Smooth muscle cell (in vitro differentiated cells): ENCODE measurements around the gene CFAP77. TPM values are rescaled to one million over a fixed set of nuclear protein-coding genes. Genes with fewer than 3 reads are reported as not detected.

ENCODE experiments used
- DNase-seq: peaks from one replicate; lab custom pipeline; 2025; ENCODE audit not compliant: unreplicated experiment; lab: John Stamatoyannopoulos, UW
- H2AFZ ChIP-seq: fragments of 200-600 bp; sonication (generic); 2 replicates; pipeline ENCODE4 v1.6.0; 2016; ENCODE audit warnings: antibody characterized with exemption, low read depth, mild to moderate bottlenecking
- H3F3A ChIP-seq: fragments of 200-600 bp; sonication (generic); 2 replicates; pipeline ENCODE4 v1.6.0; 2017; ENCODE audit warnings: antibody characterized with exemption, low read depth
- H3K27ac ChIP-seq: fragments of 200-600 bp; sonication (generic); 2 replicates; pipeline ENCODE4 v1.5.1; 2016; ENCODE audit warnings: low read depth, mild to moderate bottlenecking
- H3K27me3 ChIP-seq: fragments of 200-600 bp; sonication (generic); 2 replicates; pipeline ENCODE4 v1.6.1; 2016; ENCODE audit warnings: low read depth, mild to moderate bottlenecking
- H3K36me3 ChIP-seq: fragments of 200-600 bp; sonication (generic); 2 replicates; pipeline ENCODE4 v1.5.1; 2016; ENCODE audit warnings: low read depth
- H3K4me1 ChIP-seq: fragments of 200-600 bp; sonication (generic); 2 replicates; pipeline ENCODE4 v1.5.1; 2016; ENCODE audit warnings: low read depth
- H3K4me2 ChIP-seq: fragments of 200-600 bp; sonication (generic); 2 replicates; pipeline ENCODE4 v1.6.0; 2016; ENCODE audit warnings: mild to moderate bottlenecking
- H3K4me3 ChIP-seq: fragments of 200-600 bp; sonication (generic); 2 replicates; pipeline ENCODE4 v1.5.1; 2016; ENCODE audit warnings: mild to moderate bottlenecking
- H3K79me2 ChIP-seq: fragments of 200-600 bp; sonication (generic); 2 replicates; pipeline ENCODE4 v1.6.0; 2016; ENCODE audit warnings: low read depth, mild to moderate bottlenecking
- H3K9ac ChIP-seq: fragments of 200-600 bp; sonication (generic); 2 replicates; pipeline ENCODE4 v1.6.0; 2016; ENCODE audit warnings: low read depth
- H3K9me3 ChIP-seq: fragments of 200-600 bp; sonication (generic); replicated peaks from 2 replicates; pipeline ENCODE4 v1.5.1; 2016; ENCODE audit warnings: low read depth
- H4K20me1 ChIP-seq: fragments of 200-600 bp; sonication (generic); 2 replicates; pipeline ENCODE4 v1.6.0; 2016; ENCODE audit warnings: low read depth
- CTCF ChIP-seq: fragments of 200-600 bp; sonication (generic); IDR thresholded peaks from 2 replicates; pipeline ENCODE4 v1.5.1; 2017; ENCODE audit warnings: borderline replicate concordance, mild to moderate bottlenecking, antibody characterized with exemption; ENCODE audit not compliant: insufficient read depth, poor library complexity, severe bottlenecking
- WGBS: methylation state at CpG from one replicate; pipeline ENCODE4 v1.1.7; 2016; ENCODE audit warnings: low lambda C conversion rate; 5-methylcytosine and 5-hydroxymethylcytosine counted together
- polyA plus RNA-seq: library from polyadenylated mRNA; unstranded; fragments of >200 nt; fragmentation: Nextera tagmentation; extraction: Ambion mirVana; gene quantifications from 2 replicates; pipeline ENCODE4 v1.2.1, GENCODE V29; 2016
- total RNA-seq: library from RNA; depleted of rRNA; stranded (reverse); fragments of >200 nt; gene quantifications from 2 replicates; pipeline ENCODE4 v1.2.3, GENCODE V29; 2014

Gene CFAP77
- total and polyA plus RNA-seq, 2 experiments from 2014 or later: 0.31 TPM; not detected in 1

- no peak overlapping the region for H2AFZ ChIP-seq
These were observed 48.4 kb downstream of the CFAP77 start for GRCh38 chr9:132458432-132458831.

GRCh38 chr9:132459661-132460060 is 49.6 kb downstream of the CFAP77 start:
- no peak for DNase-seq
- H3K4me1 ChIP-seq: no peaks in the 10 kb centered on the region
- H3K79me2 ChIP-seq: no peaks in the 10 kb centered on the region
- H3K27me3 ChIP-seq: no peaks in the 10 kb centered on the region
- no peak overlapping the region for H3K27ac ChIP-seq
- H3F3A ChIP-seq: no peaks in the 10 kb centered on the region
- no peak overlapping the region for H3K9ac ChIP-seq
- H3K9me3 ChIP-seq: no peaks in the 10 kb centered on the region
- no peak overlapping the region for H3K4me2 ChIP-seq
- no peaks in the 10 kb centered on the region for H3K36me3 ChIP-seq
- no peak overlapping the region for H2AFZ ChIP-seq
- H3K4me3 ChIP-seq: no peak overlapping the region
- no peaks in the 10 kb centered on the region for H4K20me1 ChIP-seq
- 99% methylated on average over 7 of the region's 7 CpGs for WGBS
- no peak for TF ChIP-seq CTCF

More at GRCh38 chr9:132458432-132458831, 48.4 kb downstream of the CFAP77 start:
- H3F3A ChIP-seq: no peaks in the 10 kb centered on the region
- 88% methylated on average over 8 of the region's 8 CpGs for WGBS
- peaks cover 6% of the 10 kb centered on the region for H3K27me3 ChIP-seq
- no peak overlapping the region for H3K4me2 ChIP-seq
- H3K27ac ChIP-seq: no peak overlapping the region
- no peak for DNase-seq
- no peak overlapping the region for H3K9ac ChIP-seq
- no peak for TF ChIP-seq CTCF
- H4K20me1 ChIP-seq: no peaks in the 10 kb centered on the region
- no peak overlapping the region for H3K4me3 ChIP-seq
- no peaks in the 10 kb centered on the region for H3K36me3 ChIP-seq
- H3K79me2 ChIP-seq: no peaks in the 10 kb centered on the region
- H3K9me3 ChIP-seq: no peaks in the 10 kb centered on the region
- H3K4me1 ChIP-seq: no peaks in the 10 kb centered on the region

- Histone ChIP-seq H3K4me2 (no peak overlapping the region), H3K79me2 (no peaks in the 10 kb centered on the region), H4K20me1 (no peaks in the 10 kb centered on the region), H3K27ac (no peak overlapping the region), H2AFZ (no peak overlapping the region), H3K27me3 (no peaks in the 10 kb centered on the region), H3K9me3 (no peaks in the 10 kb centered on the region), H3K36me3 (no peaks in the 10 kb centered on the region), H3K4me3 (no peak overlapping the region), H3K4me1 (no peaks in the 10 kb centered on the region), H3K9ac (no peak overlapping the region), H3F3A (no peaks in the 10 kb centered on the region)
- no peak for DNase-seq
- WGBS: 86% methylated on average over 2 of the region's 2 CpGs
- no peak for TF ChIP-seq CTCF
These were observed 50.2 kb downstream of the CFAP77 start for GRCh38 chr9:132460240-132460639.

- Histone ChIP-seq H3K79me2 (no peaks in the 10 kb centered on the region), H3K27me3 (peaks cover 4% of the 10 kb centered on the region), H3K27ac (no peak overlapping the region), H3K4me3 (no peak overlapping the region), H3K9me3 (no peaks in the 10 kb centered on the region), H2AFZ (no peak overlapping the region), H3K4me1 (no peaks in the 10 kb centered on the region), H4K20me1 (no peaks in the 10 kb centered on the region), H3K4me2 (no peak overlapping the region), H3K9ac (no peak overlapping the region), H3F3A (no peaks in the 10 kb centered on the region), H3K36me3 (no peaks in the 10 kb centered on the region)
- no peak for TF ChIP-seq CTCF
- no peak for DNase-seq
- 92% methylated on average over 20 of the region's 20 CpGs for WGBS
These were observed 51.4 kb downstream of the CFAP77 start for GRCh38 chr9:132461281-132461896.
